Left colon (tissue), 2 donors: ENCODE data around the gene TMTC4. TPM values are rescaled to one million over a fixed set of nuclear protein-coding genes. Genes with fewer than 3 reads are reported as not detected.
"Not testable (repeated sequence)": the region's sequence is repeated elsewhere in the genome, so short reads cannot be mapped to it uniquely, and the experiment has no call there.

Source experiments
- ATAC-seq: fragments of 200-7000 bp; cut with Tn5 transposase; one replicate; pipeline ENCODE4 v1.9.1; 2020; ENCODE audit warnings: mild to moderate bottlenecking, moderate library complexity
- DNase-seq, 2 donors: peaks; one replicate each; pipeline ENCODE4 v3.0.0-alpha.2; 2020
- intact Hi-C, 2 donors: fragments of 100-400 bp; cut with DNase I in 1 of 2; cut with micrococcal nuclease in 1 of 2; formaldehyde crosslinking; loops; one replicate each; pipeline versions ENCODE4 v1.11.2 to v1.14.0; 2022; cut with DNase I, micrococcal nuclease
- total RNA-seq, 2 donors: library from RNA; stranded (reverse); fragmentation: NEBNext Ultra II Directional; extraction: Animal tissue kit (Norgen Biotek cat#: 25700); gene quantifications; one replicate each; pipeline ENCODE4 v1.2.1, GENCODE V29; 2021
- donor health status: DM: no; HTN: no; CAD: no.
- donor health status: DM: yes; HTN: yes; CAD: no.

Gene TMTC4
- total RNA-seq, 2 donors from 2014 or later = 15.9 to 26.1 TPM

- no peak for ATAC-seq
- intact Hi-C loops = no loop called here
Observed at GRCh38 chr13:100637380-100637779, 37.2 kb downstream of the TMTC4 start.

GRCh38 chr13:100636441-100636840 lies 38.2 kb downstream of the TMTC4 start:
- DNase-seq (no peak), ATAC-seq (no peak)
- intact Hi-C loops = no loop called here

More at GRCh38 chr13:100637380-100637779, 37.2 kb downstream of the TMTC4 start:
- DNase-seq = no peak

- ATAC-seq = no peak
- intact Hi-C loops = no loop called here
- no peak for DNase-seq
Observed at GRCh38 chr13:100636004-100636403, 38.6 kb downstream of the TMTC4 start.

GRCh38 chr13:100634696-100635095 lies 39.9 kb downstream of the TMTC4 start:
- DNase-seq = no peak
- intact Hi-C loops = no loop called here
- no peak for ATAC-seq

- intact Hi-C loops = no loop called here
- DNase-seq = no peak
- no peak for ATAC-seq
Observed at GRCh38 chr13:100633461-100633860, 41.1 kb downstream of the TMTC4 start.

- intact Hi-C loops = no loop called here
- ATAC-seq = no peak
- no peak for DNase-seq
Observed at GRCh38 chr13:100630555-100630954, 44.0 kb downstream of the TMTC4 start.

- ATAC-seq = no peak
- intact Hi-C loops = no loop called here
Observed at GRCh38 chr13:100627120-100627519, 47.5 kb downstream of the TMTC4 start.

GRCh38 chr13:100625447-100625846 lies 49.1 kb downstream of the TMTC4 start:
- DNase-seq (no peak), ATAC-seq (no peak)
- intact Hi-C loops = no loop called here

More at GRCh38 chr13:100627120-100627519, 47.5 kb downstream of the TMTC4 start:
- no peak for DNase-seq

- ATAC-seq = no peak
- intact Hi-C loops = no loop called here
- DNase-seq = no peak
Observed at GRCh38 chr13:100620792-100621191, 53.8 kb downstream of the TMTC4 start.

GRCh38 chr13:100619940-100620339 lies 54.7 kb downstream of the TMTC4 start:
- ATAC-seq (no peak), DNase-seq (no peak)
- intact Hi-C loops = no loop called here

- intact Hi-C loops, ATAC-seq, DNase-seq: not testable (repeated sequence)
Observed at GRCh38 chr13:100618897-100619296, 55.7 kb downstream of the TMTC4 start.

- DNase-seq = no peak
- intact Hi-C loops = no loop called here
Observed at GRCh38 chr13:100613031-100613430, 61.6 kb downstream of the TMTC4 start.

GRCh38 chr13:100611678-100612492 lies 62.7 kb downstream of the TMTC4 start:
- no peak for DNase-seq
- intact Hi-C loops = no loop called here
- ATAC-seq = no peak

More at GRCh38 chr13:100613031-100613430, 61.6 kb downstream of the TMTC4 start:
- ATAC-seq = no peak

GRCh38 chr13:100610391-100611347 lies 63.9 kb downstream of the TMTC4 start:
- ATAC-seq = no peak

GRCh38 chr13:100608906-100609305 lies 65.7 kb downstream of the TMTC4 start:
- intact Hi-C loops = no loop called here
- DNase-seq = peak in 1 of 2 donors; percentile 25
- ATAC-seq = peak; percentile 99

More at GRCh38 chr13:100610391-100611347, 63.9 kb downstream of the TMTC4 start:
- no peak for DNase-seq
- intact Hi-C loops = no loop called here

- intact Hi-C loops = no loop called here
- ATAC-seq = no peak
- DNase-seq = no peak
Observed at GRCh38 chr13:100608489-100608888, 66.1 kb downstream of the TMTC4 start.

GRCh38 chr13:100604918-100605710 lies 69.5 kb downstream of the TMTC4 start:
- no peak for ATAC-seq
- DNase-seq = no peak
- intact Hi-C loops = no loop called here

GRCh38 chr13:100602493-100603111 lies 72.0 kb downstream of the TMTC4 start:
- ATAC-seq (no peak), DNase-seq (no peak)
- intact Hi-C loops = no loop called here
